ENCODE measurements around the gene TTLL13.
"Not testable (repeated sequence)": the region's sequence is repeated elsewhere in the genome, so short reads cannot be mapped to it uniquely, and the experiment has no call there.

Gene TTLL13

GRCh38 chr15:90239371-90239770 is 10.0 kb upstream of the TTLL13 start:
- DNase-seq (ENCODE audit: low spot score): no peak

- DNase-seq (ENCODE audit: low spot score): no peak
Measured at GRCh38 chr15:90240856-90241255, 8.5 kb upstream of the TTLL13 start.

DNA sequence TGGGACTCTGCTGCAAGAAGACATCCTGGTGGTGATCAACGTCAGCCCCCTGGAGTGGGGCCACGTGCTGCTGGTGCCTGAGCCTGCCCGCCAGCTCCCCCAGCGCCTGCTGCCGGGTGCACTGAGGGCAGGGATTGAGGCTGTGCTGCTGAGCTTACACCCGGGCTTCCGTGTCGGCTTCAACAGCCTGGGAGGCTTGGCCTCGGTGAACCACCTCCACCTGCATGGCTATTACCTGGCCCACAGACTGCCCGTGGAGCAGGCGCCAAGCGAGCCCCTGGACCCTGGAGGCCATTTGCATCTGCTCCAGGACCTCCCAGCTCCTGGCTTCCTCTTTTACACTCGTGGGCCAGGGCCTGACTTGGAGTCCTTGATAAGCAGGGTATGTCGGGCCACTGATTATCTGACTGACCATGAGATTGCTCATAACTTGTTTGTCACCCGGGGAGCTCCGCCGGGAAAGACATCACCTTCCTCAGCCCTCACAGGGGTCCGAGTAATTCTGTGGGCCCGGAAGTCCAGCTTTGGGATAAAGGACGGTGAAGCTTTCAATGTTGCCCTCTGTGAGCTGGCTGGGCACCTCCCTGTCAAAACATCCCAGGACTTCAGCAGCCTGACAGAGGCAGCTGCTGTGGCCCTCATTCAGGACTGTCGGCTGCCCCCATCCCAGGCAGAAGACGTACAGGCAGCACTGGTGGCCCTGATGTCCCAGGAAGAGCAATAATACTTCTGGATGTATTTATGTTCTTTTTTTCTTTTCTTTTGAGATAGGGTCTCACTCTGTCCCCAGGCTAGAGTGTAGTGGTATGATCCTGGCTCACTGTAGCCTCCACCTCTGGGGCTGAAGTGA is 7.8 kb upstream of the TTLL13 start:
- DNase-seq (ENCODE audit: low spot score): no peak

DNA sequence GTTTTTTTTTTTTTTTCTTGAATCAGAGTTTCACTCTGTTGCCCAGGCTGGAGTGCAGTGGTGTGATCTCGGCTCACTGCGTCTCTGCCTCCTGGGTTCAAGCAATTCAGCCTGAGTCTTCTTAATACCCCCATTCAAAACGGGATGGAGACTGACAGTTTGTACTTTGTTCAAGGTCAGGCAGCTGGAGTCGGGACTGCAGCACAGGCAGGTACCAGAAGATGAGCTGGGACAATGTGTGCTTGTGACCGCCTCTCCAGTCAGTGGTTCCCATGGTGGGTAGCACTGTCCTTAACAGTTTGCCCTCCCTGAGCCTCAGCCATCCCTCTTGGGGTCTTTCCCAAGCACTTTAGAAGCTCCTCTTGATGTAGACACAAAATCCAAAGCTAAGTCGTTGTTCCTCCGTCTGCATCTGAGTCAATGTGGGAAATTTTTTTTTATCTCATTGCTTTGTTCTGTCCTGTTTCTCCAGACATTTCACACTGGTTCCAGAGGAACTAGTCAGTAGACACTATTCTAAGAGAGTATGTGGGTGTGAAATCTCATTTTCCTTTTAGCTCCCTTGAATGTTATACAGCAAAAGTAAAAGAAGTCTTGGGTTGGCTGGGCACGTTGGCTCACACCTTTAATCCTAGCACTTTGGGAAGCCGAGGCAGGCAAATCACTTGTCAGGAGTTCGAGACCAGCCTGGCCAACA is 5.3 kb upstream of the TTLL13 start:
- DNase-seq (ENCODE audit: low spot score): peak; percentile 59

DNA sequence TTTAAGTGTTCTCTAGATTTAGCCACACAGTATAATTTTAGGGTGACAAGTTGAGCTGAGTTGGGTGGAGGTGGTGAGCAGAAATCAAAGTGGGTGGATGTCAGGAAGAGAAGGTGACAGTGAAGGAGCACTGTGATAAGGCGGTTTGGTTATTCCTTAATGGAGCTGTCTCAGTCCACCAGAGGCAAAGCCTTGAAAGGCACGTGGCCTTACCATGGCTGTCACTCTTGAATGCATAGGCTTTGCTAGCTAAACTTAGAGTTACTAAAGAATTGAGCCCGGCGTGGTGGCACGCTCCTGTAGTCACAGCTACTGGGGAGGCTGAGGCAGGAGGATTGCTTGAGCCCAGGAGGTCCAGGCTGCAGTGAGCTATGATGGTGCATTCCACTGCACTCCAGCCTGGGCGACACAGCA is 560 bp upstream of the TTLL13 start:
- peak; percentile 84 for DNase-seq (ENCODE audit: low spot score)

DNA sequence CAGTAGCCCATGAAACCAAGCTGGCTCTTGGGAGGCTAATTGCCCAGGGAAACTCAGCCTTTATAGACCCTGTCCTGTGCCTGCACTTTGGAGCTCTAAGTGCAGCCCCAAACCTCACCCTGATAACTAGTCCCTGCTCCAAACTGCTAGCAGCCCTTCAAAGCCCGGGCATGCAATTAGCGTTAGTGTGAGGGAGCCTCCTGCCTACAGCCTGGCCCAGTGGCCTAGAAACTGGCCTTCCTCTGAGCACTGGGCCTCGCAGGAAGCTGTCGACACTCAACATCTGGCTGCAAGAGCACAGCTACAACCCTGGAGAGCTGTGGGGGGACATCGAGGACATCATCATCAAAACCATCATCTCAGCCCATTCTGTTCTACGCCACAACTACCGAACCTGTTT is 8.4 kb downstream of the TTLL13 start:
- no peak for DNase-seq (ENCODE audit: low spot score)

- DNase-seq (ENCODE audit: low spot score): no peak
Measured at GRCh38 chr15:90259524-90259923, 10.2 kb downstream of the TTLL13 start.

DNA sequence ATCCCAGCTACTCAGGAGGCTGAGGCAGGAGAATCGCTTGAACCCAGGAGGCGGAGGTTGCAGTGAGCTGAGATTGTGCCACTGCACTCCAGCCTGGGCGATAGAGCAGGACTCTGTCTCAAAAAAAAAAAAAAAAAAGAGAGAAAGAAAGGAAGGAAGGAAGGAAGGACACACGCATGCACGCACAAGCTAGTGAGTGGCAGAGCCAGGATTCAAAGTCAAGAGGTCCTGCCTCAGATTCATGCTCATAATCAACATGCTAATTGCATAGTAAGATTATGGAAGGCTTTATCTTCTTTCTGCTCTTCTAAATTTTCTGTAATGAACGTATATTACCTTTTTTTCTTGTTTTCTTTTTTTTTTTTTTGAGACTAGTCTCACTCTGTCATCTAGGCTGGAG is 11.4 kb downstream of the TTLL13 start:
- not testable (repeated sequence) for DNase-seq (ENCODE audit: low spot score)

- DNase-seq (ENCODE audit: low spot score): no peak
Measured at GRCh38 chr15:90261811-90262210, 12.5 kb downstream of the TTLL13 start.

GRCh38 chr15:90262426-90262825 is 13.1 kb downstream of the TTLL13 start:
- no peak for DNase-seq (ENCODE audit: low spot score)

GRCh38 chr15:90264671-90265070 is 15.3 kb downstream of the TTLL13 start:
- no peak for DNase-seq (ENCODE audit: low spot score)

DNA sequence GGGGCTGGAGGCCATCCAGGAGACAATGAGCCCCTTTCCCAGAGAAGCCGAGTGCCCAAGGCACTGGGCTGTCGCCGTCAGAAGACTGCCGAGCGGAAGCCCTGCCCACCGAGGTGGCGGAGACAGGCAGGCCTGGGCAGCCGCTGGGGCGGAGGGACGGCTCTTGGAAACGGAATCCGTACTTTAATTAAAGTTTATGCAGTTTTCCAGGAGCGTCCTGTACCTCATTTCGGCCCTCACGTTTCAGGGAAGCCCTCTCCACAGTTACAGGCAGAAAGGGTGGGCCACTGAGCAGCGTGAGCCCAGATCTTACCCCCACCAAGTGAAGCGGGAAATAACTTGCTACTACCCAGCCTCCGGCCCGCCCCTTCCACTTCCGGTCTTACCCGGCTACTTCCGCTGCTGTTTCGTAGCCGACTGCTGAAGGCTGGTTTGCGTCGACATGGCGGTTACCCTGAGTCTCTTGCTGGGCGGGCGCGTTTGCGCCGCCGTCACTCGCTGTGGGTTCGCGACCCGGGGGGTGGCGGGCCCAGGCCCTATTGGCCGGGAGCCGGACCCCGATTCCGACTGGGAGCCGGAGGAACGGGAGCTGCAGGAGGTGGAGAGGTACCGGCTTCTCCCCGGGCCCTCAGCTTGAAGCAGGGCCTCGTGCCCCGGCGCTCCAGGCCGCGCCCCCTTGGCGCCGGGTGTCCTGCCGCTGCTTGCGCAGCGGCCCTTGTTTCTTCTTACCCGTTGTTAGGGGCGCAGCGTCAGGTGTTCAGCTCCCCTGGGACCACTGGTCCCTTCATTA is 16.1 kb downstream of the TTLL13 start, which contains the start of gene NGRN:
TSS of gene NGRN (plus strand) at position 402 of the 790 bp plus-strand sequence. CDS start at position 443, 41 bp downstream.
- peak; percentile 95 for DNase-seq (ENCODE audit: low spot score)

- peak; percentile 38 for DNase-seq (ENCODE audit: low spot score)
Measured at GRCh38 chr15:90266061-90266431, 16.7 kb downstream of the TTLL13 start.

DNA sequence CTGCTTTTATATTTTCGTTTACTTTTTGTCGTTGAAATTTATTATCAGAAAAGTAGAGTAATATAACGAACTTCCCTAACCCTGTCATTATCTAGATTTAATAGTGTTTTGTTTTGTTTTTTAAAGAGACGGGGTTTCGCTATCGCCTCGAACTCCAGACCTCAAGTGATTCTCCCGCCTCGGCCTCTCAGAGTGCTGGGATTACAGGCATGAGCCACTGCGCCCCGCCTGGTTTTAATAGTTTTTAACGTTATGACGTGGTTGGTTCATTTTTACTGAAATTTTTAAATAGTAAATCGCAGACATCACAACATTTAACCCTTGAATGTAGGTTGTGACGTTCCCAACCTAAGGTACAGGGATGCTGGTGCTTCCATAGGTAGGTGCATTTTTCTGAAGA is 17.1 kb downstream of the TTLL13 start:
- peak; percentile 14 for DNase-seq (ENCODE audit: low spot score)

- no peak for DNase-seq (ENCODE audit: low spot score)
Measured at GRCh38 chr15:90268415-90268814, 19.1 kb downstream of the TTLL13 start.

GRCh38 chr15:90270502-90271150 is 21.3 kb downstream of the TTLL13 start:
- DNase-seq (ENCODE audit: low spot score): no peak

- no peak for DNase-seq (ENCODE audit: low spot score)
Measured at GRCh38 chr15:90271459-90272166, 22.3 kb downstream of the TTLL13 start.

DNA sequence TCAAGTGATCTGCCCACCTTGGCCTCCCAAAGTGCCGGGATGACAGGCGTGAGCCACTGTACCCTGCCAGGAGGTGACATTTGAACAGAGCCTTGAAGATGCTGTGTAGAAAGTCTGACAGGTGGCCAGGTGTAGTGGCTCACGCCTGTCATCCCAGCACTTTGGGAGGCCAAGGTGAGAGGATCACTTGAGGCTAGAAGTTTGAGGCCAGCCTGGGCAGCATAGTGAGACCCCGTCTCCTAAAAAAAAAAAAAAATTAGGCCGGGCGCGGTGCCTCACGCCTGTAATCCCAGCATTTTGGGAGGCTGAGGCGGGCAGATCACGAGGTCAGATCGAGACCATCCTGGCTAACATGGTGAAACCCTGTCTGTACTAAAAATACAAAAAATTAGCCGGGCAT is 29.1 kb downstream of the TTLL13 start:
- DNase-seq (ENCODE audit: low spot score): not testable (repeated sequence)

DNA sequence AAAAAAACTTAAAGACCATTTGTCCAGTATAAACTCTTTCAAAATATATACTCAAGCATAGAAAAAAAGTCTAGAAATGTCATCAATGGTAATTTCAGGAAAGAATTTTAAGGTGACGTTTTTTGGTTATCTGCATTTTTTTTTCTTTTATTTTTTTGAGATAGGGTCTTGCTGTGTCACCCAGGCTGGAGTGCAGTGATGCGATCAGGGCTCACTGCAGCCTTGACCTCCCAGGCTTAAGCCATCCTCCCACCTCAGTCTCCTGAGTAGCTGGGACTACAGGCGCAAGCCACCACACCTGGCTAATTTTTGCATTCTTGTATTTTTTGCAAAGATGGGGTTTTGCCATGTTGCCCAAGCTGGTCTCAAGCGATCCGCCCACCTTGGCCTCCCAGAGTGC is 31.4 kb downstream of the TTLL13 start:
- not testable (repeated sequence) for DNase-seq (ENCODE audit: low spot score)

GRCh38 chr15:90281637-90282036 is 32.3 kb downstream of the TTLL13 start:
- not testable (repeated sequence) for DNase-seq (ENCODE audit: low spot score)

- DNase-seq (ENCODE audit: low spot score): no peak
Measured at GRCh38 chr15:90286678-90287077, 37.3 kb downstream of the TTLL13 start.

Measured in putamen (tissue), 1 donor.